NCI-H146 (cell line): Measurements from ENCODE around the gene STIMATE.

Experiments used
- DNase-seq: peaks from one replicate; lab custom pipeline; 2025; lab: John Stamatoyannopoulos, UW

Gene STIMATE

DNA sequence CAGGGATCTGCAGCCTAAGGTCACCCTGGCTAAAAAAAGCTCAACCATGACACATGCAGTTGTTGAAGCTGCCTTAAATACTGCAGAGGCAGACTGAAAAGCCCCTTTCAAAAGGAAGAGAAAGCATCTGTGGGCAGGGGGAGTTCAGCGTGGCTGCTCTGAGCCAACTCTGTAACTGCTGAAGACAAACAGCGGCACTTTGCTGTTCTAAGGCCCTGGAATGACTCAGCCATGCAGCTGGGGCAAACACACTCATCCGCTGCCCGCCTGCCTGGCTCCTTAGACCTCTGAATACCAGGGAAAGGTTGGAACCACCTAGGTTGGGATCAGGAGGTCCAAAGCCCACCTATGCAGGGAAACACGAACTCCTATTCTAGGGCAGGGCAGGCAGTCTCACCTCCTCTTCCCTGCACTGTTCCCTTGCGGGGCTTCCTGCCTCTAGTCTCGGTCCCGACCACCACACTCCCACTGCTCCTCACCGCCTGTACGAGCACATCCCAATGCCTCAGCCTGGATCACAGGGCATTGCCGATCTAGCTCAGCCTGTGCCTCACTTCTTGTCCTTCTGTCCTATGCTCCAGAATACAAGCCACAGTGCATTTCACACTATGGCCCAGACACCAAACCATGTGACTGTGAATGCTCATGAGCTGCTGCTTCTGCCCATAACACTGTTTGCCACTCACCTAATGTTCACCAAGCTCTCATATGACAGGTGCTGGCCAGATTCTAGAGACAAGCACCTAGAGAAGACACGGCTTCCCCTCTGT, 56.0 kb downstream of the STIMATE start:
- no peak for DNase-seq

DNA sequence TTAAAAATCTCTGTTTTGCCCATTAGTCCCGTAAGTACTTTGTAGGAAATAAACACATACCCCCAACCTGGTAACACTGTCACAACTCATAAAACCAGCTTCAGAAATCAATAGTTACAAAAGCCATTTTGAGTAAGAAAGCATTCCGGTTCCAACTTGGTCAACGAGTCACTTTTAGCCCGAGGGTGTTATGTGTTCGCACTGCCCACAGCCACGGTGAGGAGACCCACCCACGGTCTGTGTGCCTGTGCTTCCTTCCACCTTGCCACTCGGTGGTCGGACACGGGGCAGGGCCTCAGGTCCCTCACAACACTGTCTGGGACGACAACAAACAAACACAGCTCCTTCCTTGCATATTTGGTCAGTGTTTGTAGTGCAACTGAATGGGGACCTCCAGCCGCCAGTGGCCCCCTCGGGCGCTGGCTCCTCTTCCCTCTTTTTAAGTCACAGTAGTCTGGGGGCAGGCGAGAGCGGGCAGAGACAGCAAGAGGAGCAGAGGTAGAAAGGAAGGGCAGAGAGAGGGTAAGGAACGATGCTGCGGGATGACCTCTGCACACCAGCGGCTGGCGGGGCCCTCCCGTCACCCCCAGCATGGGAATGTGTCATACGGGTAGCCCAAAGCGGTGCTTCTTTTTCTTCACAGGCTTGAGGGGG, 57.3 kb downstream of the STIMATE start:
- no peak for DNase-seq

DNA sequence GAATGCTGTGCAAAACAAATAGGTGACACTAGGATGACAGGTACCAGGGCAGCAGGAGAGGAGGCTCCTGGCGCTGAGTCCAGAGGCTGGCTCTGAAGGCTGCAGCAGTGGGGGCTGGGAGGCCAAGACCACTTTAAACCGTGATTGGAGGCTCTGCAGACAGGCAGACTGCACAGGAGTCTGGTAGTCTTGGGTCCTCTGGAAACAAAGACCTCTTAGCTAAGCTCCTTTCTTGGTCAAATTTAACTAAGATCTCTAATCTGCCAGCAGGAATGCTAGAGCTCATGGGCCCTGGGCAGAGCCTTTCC, 58.1 kb downstream of the STIMATE start:
- DNase-seq: no peak

DNA sequence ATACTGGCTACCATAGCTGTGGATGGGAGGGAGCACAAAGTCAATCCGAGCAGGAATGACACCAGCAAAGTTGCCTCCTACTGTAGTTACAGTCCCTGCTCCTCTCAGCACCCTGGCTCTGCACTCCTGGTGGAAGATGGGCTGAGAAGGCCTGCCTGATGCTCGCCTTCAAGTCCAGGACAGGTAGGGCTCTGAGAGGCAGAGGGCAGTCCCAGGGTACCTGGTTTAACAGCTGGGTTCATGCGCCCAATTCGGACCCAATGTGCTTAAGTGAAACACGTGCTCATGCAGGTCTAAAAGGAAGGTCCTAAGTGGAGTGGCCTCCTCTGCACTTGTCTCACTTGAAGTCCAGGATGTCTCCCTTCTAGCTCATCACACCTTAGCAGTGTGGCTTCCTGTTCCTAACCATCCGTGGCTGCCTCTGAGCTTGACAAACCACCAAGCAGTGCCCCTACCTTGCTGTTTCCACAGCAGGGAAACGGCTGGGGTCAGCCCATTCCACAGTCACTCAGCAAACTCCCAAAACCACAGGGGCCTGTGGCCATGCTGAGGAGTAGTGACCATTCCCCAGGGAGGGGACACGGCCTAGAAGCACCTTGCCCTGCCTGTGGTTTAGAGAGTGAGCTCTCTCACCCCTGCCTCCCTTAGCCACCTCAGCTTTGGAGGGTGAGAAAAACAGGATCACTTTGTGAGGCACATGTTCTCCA, 58.6 kb downstream of the STIMATE start:
- DNase-seq: no peak

DNA sequence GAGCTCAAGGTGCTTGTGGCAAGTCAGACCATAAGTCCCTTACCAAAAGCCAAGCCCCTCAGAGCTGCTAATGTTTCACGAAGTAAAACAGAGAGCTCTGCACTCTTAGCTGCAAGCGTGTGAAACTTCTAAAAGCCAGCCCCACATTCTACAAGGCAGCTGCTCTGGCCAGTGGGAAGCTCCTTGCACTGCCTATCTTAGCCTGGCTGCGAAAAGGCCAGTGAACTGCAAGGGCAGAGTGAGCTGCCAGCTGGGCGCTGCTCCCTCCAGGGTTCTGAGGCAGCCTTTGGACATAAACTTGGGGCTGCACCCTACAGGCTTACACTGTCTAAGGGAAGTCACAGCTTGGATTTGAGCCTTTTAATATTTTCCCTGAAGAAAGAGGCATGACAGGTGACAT, 60.4 kb downstream of the STIMATE start:
- DNase-seq: no peak

DNA sequence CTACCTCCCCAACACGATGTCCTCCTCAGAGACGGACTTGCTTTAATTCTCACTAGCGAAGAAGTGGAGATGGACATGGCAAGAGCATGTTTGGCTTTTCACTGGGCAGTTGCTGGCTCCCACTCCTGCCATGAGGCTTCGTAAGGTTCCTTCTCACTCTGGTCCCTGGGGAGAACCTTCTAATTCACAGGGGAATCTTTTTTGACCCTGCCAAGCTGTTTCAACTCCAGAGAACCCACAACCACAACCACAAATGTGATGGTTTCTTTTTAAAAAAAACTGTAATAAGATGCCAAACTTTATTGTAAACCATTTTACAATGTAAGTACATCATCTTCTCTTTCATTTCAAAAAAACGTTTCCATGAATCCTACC, 60.9 kb downstream of the STIMATE start:
- DNase-seq: no peak

DNA sequence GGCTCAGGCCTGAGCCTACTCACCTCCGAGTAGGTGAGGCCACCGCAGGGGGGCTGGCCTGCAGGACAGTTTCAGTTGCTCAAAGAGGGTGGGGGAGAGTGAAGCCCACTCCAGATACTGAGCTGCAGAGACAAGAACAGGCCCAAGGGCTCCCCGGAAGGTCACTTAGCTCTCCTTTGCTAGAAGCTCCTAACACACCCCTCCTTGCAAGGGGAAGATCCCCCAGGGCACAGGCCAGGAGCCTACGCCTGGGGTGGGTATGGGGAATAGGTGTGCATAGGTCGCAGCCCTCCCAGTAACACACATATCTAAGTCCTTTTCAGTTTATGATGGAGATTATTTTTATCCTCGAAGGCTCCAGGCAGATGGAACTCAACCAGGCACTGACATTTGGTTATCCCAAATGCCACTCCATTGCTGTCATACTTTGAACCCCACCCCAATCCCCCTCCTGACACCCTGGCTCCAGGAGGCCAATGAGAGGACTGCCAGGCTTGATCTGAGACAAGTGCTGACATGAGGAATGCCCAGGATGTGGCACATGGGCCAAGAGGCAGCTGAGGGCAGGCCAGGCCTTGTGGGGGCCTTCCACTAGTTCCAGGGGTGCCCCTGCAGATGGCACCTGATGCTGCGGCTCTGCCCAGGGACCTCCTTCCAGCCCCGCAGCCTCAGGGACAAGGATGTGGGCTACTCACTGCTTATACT, 61.4 kb downstream of the STIMATE start:
- no peak for DNase-seq

DNA sequence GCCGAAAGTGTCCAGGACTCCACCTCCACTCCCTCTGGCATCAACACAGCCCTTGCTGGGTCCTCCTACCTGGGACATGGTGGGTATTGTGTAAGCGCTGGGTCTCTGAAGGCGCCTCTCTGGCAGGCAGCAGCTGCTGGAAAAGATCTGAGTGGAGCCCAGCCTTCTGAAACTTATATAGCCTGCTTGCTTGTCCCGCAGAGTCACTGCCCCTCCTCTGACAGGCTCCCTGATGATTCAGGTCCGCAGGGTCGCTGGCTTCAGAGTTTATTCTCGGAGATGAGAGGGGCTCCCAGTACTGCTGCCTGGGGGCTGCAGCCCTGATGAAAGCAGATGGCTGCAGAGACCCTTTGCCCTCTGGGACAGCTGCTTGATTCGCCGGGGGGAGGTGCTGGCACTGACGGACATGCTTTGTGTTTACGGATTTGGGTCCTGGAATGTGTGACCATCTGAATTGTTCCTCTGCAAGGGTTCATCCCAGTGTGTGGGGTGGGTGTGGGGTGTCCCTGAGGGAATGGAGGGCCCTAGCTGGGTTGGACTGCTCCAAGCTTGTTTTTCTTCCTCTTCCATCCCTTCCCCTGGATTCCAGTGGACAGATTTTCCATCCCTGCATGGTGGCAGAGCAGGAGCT, 62.4 kb downstream of the STIMATE start, which contains the start of gene MUSTN1:
Gene MUSTN1, minus strand, starts transcription at position 149 of the 631 bp plus-strand sequence. Its CDS starts 71 bp downstream, at position 78.
- DNase-seq: no peak

DNA sequence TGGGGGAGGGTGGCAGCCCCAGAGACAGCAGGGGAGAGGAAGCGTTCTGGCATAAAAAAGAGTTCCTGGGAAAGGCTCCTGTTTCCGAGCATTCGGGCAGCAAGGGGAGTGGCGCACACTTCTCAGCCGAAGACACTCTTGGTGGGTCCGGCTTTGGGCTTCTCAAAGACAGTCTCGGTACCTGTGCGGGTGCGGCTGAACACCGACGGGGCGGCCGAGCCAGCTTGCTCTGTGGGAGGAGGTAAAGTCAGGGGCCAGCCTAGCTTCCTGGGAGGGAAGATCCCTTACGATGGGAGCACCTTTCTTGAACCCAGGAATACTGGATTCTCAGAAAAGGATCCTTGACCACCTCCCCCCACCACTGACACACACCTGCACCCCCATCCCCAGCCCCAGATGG, 64.1 kb downstream of the STIMATE start:
- DNase-seq: no peak

DNA sequence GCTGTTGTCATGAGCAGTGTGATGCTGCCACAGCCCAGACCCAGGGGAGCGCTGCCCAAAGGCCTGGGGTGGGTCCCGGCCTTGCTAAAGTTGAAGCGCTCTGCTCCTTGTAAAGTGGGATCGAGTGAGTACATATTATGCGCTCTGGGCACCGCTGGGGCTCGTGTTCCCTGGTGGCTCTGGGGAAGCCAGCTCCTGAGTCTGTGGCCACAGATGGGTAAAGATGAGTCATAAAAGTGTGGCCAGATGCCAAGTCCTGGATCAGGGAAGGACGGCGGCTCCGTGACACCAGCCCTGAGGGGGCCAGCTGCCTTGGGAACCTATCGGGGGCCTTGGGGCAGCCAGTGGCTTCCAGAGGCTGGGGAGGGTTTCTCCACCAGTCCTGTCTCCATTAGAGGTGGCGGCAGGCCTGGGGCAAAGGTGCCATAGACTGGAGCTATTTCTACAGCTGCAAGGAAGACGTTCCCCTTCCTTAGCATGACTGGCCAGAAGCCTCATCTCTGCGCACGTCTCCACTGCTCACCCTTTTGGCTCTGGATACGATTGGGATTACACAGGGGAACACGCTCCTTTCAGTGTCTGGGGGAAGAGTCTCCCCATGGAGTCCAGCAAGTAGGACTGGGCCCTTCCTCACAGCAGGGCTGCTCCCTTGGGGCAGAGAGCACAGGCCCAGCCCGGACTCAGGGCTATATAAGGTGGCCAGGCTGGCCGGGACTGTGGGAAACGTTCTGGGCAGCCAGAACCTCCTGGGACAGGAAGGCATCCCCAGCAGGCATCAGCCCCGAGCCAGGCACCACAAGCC, 65.6 kb downstream of the STIMATE start:
- DNase-seq: no peak

- no peak for DNase-seq
These were observed 66.7 kb downstream of the STIMATE start, which contains the start of gene ITIH4 for GRCh38 chr3:52830535-52831258. Gene ITIH4 (minus strand): TSS chr3:52830672. CDS start chr3:52830642, 30 bp downstream.

- DNase-seq: no peak
These were observed 67.4 kb downstream of the STIMATE start for GRCh38 chr3:52829906-52830463.

- DNase-seq: no peak
These were observed 67.9 kb downstream of the STIMATE start for GRCh38 chr3:52829482-52829881.

GRCh38 chr3:52827866-52828376, 69.4 kb downstream of the STIMATE start:
- DNase-seq: no peak

DNA sequence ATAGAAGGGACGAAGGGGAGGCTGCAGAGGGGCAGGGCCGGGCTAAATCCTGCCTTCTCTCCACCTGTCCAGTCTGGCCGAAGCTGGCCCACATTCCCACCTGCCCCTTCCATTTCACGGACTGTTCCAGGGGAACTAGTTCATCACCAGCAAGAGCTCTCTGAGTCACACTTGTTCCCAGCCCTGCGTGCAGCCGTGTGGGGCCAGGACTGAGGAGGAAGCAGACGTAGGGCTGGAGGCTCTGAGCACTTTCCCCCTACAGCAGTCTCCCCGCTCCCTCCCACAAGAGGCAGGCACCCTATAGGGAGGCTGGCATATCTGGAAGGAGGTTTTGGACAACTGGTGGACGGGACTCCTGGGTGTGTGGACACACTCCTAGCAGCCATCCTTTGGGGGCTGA, 69.9 kb downstream of the STIMATE start:
- no peak for DNase-seq

GRCh38 chr3:52824037-52824436, 73.3 kb downstream of the STIMATE start:
- no peak for DNase-seq

DNA sequence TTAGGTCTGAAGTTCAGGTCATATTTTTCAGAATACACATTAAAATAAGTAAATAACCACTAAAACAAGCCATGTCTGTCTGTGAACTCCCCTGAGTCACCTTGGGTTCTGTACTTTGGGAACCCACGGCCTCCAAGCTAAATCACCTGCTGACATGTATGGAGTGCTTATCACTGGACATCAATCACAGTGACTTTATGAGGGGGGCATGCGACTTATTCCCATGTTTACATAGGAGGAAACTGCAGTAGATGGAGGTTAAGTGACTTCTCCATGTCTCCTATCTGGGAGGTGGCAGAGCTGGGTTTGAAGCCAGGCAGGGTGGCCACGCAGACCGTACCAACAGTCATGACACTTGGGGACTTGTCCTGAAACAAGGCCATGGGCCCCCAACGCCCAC, 75.0 kb downstream of the STIMATE start:
- DNase-seq: no peak

- no peak for DNase-seq
These were observed 76.6 kb downstream of the STIMATE start for GRCh38 chr3:52820736-52821135.

- DNase-seq: no peak
These were observed 77.4 kb downstream of the STIMATE start for GRCh38 chr3:52819936-52820335.

- no peak for DNase-seq
These were observed 79.5 kb downstream of the STIMATE start for GRCh38 chr3:52817860-52818259.
